Measurements from ENCODE around the gene FCN2. TPM values are rescaled to one million over a fixed set of nuclear protein-coding genes. Genes with fewer than 3 reads are reported as not detected.
A peak's percentile ranks its signal among the peaks of the same experiment; 100 is the strongest.

FCN2 gene
- total RNA-seq, 1 donor from 2014 or later: not detected

DNA sequence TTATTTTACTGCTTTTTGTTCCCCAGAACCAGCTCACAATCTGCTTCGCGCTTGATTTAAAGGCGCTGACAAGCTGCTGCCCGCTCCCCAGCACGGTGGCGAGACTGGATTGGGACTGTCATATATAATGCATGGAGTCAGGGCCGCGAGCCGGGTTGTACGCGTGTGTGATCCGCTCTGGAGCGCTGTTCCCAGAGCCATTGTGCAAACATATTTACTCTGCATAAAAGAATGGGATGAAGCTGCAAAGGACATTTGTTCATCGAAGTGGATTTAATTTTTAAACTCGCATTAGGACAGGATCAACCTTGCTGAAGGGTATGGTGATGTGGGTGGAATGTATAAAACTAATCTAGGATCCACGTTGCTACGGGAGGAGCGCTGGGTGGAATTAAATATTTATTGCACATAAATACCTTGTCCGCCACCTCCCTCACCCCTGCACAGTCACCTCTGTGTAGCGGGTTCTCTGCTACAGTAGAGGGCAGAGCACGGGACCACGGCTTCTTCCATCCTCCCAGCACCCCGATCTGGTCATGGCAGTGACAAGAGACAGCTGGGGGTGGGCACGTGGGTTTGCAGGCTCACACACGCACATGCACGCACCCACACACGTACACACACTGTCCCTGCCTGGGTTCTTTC lies 55.2 kb downstream of the FCN2 start:
- DNase-seq (ENCODE audit: low spot score): peak; percentile 68
- Mint-ChIP-seq H3K9me3 (ENCODE audit: low read depth) (no peaks in the 10 kb centered on the region), H3K27ac (ENCODE audit: unreplicated experiment) (no peak overlapping the region), H3K27me3 (ENCODE audit: low read depth) (peaks cover 51% of the 10 kb centered on the region), H3K4me1 (ENCODE audit: low read depth) (no peaks in the 10 kb centered on the region), H3K4me3 (ENCODE audit: unreplicated experiment) (no peak overlapping the region), H3K36me3 (ENCODE audit: low read depth) (no peaks in the 10 kb centered on the region)
- TF ChIP-seq, protein P1, sequence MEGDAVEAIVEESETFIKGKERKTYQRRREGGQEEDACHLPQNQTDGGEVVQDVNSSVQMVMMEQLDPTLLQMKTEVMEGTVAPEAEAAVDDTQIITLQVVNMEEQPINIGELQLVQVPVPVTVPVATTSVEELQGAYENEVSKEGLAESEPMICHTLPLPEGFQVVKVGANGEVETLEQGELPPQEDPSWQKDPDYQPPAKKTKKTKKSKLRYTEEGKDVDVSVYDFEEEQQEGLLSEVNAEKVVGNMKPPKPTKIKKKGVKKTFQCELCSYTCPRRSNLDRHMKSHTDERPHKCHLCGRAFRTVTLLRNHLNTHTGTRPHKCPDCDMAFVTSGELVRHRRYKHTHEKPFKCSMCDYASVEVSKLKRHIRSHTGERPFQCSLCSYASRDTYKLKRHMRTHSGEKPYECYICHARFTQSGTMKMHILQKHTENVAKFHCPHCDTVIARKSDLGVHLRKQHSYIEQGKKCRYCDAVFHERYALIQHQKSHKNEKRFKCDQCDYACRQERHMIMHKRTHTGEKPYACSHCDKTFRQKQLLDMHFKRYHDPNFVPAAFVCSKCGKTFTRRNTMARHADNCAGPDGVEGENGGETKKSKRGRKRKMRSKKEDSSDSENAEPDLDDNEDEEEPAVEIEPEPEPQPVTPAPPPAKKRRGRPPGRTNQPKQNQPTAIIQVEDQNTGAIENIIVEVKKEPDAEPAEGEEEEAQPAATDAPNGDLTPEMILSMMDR (IDR thresholded peaks at IDR 0.05): no peak

DNA sequence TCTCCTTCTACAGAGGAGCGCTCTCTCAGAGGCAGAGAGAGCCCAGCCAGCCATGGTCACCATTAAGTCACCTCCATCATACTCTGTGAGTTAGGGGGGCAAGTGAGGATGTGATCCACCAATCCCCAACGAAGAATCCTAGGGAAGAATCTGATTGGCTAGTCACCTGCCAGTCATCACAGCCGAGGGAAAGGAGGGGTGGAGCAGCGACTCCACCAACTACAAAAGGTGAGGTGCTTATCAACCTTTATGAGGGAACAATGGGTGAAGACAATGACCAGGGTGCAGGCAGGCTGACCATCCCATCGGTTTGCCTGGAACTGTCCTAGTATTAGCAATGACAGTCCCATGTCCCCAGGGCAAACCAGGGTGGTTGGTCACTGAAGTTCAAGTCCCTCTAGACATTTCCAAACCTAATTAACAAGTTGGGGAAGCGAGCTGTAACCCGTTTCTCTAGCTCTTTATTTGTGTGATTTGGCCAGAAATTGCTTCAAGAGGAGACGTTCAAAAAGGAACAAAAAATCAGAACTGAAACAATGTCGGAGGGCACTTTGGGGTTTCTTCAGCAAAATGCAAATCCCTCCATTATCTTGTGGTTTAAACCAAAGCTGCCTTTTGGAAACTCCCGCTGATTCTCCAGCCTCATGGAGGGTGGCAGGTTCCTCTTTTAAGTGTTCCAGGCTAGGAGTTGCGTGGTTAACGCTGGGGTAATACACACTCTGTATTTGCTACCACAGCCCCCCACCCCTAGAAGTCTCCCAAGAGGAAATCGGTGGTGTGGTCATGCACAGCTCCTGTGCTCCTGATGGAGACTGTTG lies 55.9 kb downstream of the FCN2 start:
- peaks cover 57% of the 10 kb centered on the region for H3K27me3 Mint-ChIP-seq (ENCODE audit: low read depth)

More for the DNA sequence above, 55.9 kb downstream of the FCN2 start:
- Mint-ChIP-seq H3K27ac (ENCODE audit: unreplicated experiment) (no peak overlapping the region), H3K4me3 (ENCODE audit: unreplicated experiment) (no peak overlapping the region), H3K36me3 (ENCODE audit: low read depth) (no peaks in the 10 kb centered on the region), H3K9me3 (ENCODE audit: low read depth) (no peaks in the 10 kb centered on the region), H3K4me1 (ENCODE audit: low read depth) (no peaks in the 10 kb centered on the region)
- DNase-seq (ENCODE audit: low spot score): no peak
- TF ChIP-seq, protein P1 (IDR thresholded peaks at IDR 0.05): no peak

Small RNA genes lying within 50 kb of the gene (microRNA-seq; reads per million reads assigned to microRNA genes)
- not detected for gene MIR3689A (ENCODE audit: borderline number of aligned reads)
- gene MIR3689B (ENCODE audit: borderline number of aligned reads): not detected
- gene MIR3689C (ENCODE audit: borderline number of aligned reads): not detected
- not detected for gene MIR3689D1 (ENCODE audit: borderline number of aligned reads)
- not detected for gene MIR3689D2 (ENCODE audit: borderline number of aligned reads)
- not detected for gene MIR3689E (ENCODE audit: borderline number of aligned reads)
- gene MIR3689F (ENCODE audit: borderline number of aligned reads): not detected

Other genes starting within 250 kb of the FCN2 start
- gene COL5A1, start 239.0 kb upstream of the FCN2 start, total RNA-seq: 2,235 to 2,410 TPM (median 2,315 TPM) in 3 replicates
- not detected in 3 replicates for gene FCN1, start 37.1 kb downstream of the FCN2 start, total RNA-seq
- gene OLFM1, start 206.9 kb downstream of the FCN2 start, total RNA-seq: 1.2 to 4.2 TPM (median 2.8 TPM) in 3 replicates

Data from chondrocyte (in vitro differentiated cells).